ENCODE measurements around the gene NALCN.

- no peak for TF ChIP-seq POLR2A (IDR thresholded peaks at IDR 0.05)
- no peak for TF ChIP-seq EP300 (IDR thresholded peaks at IDR 0.05)
Observed at GRCh38 chr13:101326710-101327109, 89.6 kb downstream of the NALCN start.
